ENCODE results near the gene CDCP2.
A peak's percentile ranks its signal among the peaks of the same experiment; 100 is the strongest.

CDCP2 gene

GRCh38 chr1:54152696-54153095 is at the start of gene CDCP2:
Gene CDCP2, minus strand, starts transcription at chr1:54153000. Its CDS starts 78 bp downstream, at chr1:54152922.
- Mint-ChIP-seq H3K9me3 (no peaks in the 10 kb centered on the region), H3K4me1 (no peaks in the 10 kb centered on the region), H3K27me3 (no peaks in the 10 kb centered on the region), H3K4me3 (no peak within 1 kb of the TSS), H3K27ac (no peak within 1 kb of the TSS), H3K36me3 (no peaks in the 10 kb centered on the region)

- H3K4me1 Mint-ChIP-seq = peaks cover 38% of the 10 kb centered on the region
Measured at GRCh38 chr1:54200519-54200997, 47.8 kb upstream of the CDCP2 start.

GRCh38 chr1:54199765-54200518 is 47.1 kb upstream of the CDCP2 start, which contains the start of the genes CYB5RL and MRPL37:
Gene CYB5RL, minus strand, starts transcription at chr1:54200030. Its CDS starts 4,414 bp downstream, at chr1:54195616.
Gene MRPL37, plus strand, starts transcription at chr1:54200167. Its CDS starts 77 bp downstream, at chr1:54200244.
- no peaks in the 10 kb centered on the region for H3K27me3 Mint-ChIP-seq
- H3K36me3 Mint-ChIP-seq = peaks cover 2% of the 10 kb centered on the region
- H3K9me3 Mint-ChIP-seq = no peaks in the 10 kb centered on the region
- H3K4me3 Mint-ChIP-seq = peak within 1 kb of the TSS; percentile 95
- H3K4me1 Mint-ChIP-seq = peaks cover 36% of the 10 kb centered on the region
- H3K27ac Mint-ChIP-seq = peak within 1 kb of the TSS; percentile 89

More at GRCh38 chr1:54200519-54200997, 47.8 kb upstream of the CDCP2 start:
- Mint-ChIP-seq H3K27me3 (no peaks in the 10 kb centered on the region), H3K27ac (peak overlapping the region; percentile 89), H3K36me3 (peaks cover 7% of the 10 kb centered on the region), H3K4me3 (peak overlapping the region; percentile 95), H3K9me3 (no peaks in the 10 kb centered on the region)

GRCh38 chr1:54199151-54199764 is 46.5 kb upstream of the CDCP2 start:
- no peaks in the 10 kb centered on the region for H3K9me3 Mint-ChIP-seq
- H3K27ac Mint-ChIP-seq = peak overlapping the region; percentile 67
- peaks cover 36% of the 10 kb centered on the region for H3K4me1 Mint-ChIP-seq
- H3K36me3 Mint-ChIP-seq = no peaks in the 10 kb centered on the region
- H3K4me3 Mint-ChIP-seq = peak overlapping the region; percentile 95
- H3K27me3 Mint-ChIP-seq = no peaks in the 10 kb centered on the region

- Mint-ChIP-seq H3K36me3 (peaks cover 8% of the 10 kb centered on the region), H3K27ac (no peak overlapping the region), H3K4me1 (no peaks in the 10 kb centered on the region), H3K9me3 (no peaks in the 10 kb centered on the region), H3K27me3 (no peaks in the 10 kb centered on the region), H3K4me3 (no peak overlapping the region)
Measured at GRCh38 chr1:54193453-54193852, 40.7 kb upstream of the CDCP2 start.

GRCh38 chr1:54191525-54191924 is 38.7 kb upstream of the CDCP2 start:
- Mint-ChIP-seq H3K36me3 (peaks cover 15% of the 10 kb centered on the region), H3K4me3 (no peak overlapping the region), H3K27ac (no peak overlapping the region), H3K4me1 (no peaks in the 10 kb centered on the region), H3K9me3 (no peaks in the 10 kb centered on the region), H3K27me3 (no peaks in the 10 kb centered on the region)

- Mint-ChIP-seq H3K4me3 (no peak overlapping the region), H3K9me3 (no peaks in the 10 kb centered on the region), H3K27ac (no peak overlapping the region), H3K4me1 (no peaks in the 10 kb centered on the region), H3K36me3 (peaks cover 18% of the 10 kb centered on the region), H3K27me3 (no peaks in the 10 kb centered on the region)
Measured at GRCh38 chr1:54190526-54190925, 37.7 kb upstream of the CDCP2 start.

GRCh38 chr1:54188291-54188690 is 35.5 kb upstream of the CDCP2 start:
- H3K27ac Mint-ChIP-seq = no peak overlapping the region
- H3K36me3 Mint-ChIP-seq = peaks cover 22% of the 10 kb centered on the region
- no peak overlapping the region for H3K4me3 Mint-ChIP-seq
- H3K4me1 Mint-ChIP-seq = no peaks in the 10 kb centered on the region
- H3K27me3 Mint-ChIP-seq = no peaks in the 10 kb centered on the region
- no peaks in the 10 kb centered on the region for H3K9me3 Mint-ChIP-seq

- Mint-ChIP-seq H3K27ac (no peak overlapping the region), H3K4me3 (no peak overlapping the region), H3K9me3 (no peaks in the 10 kb centered on the region), H3K36me3 (peaks cover 20% of the 10 kb centered on the region), H3K27me3 (no peaks in the 10 kb centered on the region), H3K4me1 (no peaks in the 10 kb centered on the region)
Measured at GRCh38 chr1:54186056-54186455, 33.3 kb upstream of the CDCP2 start.

- no peak overlapping the region for H3K4me3 Mint-ChIP-seq
- H3K36me3 Mint-ChIP-seq = peaks cover 8% of the 10 kb centered on the region
- H3K27me3 Mint-ChIP-seq = no peaks in the 10 kb centered on the region
- no peak overlapping the region for H3K27ac Mint-ChIP-seq
- no peaks in the 10 kb centered on the region for H3K4me1 Mint-ChIP-seq
- no peaks in the 10 kb centered on the region for H3K9me3 Mint-ChIP-seq
Measured at GRCh38 chr1:54180701-54181360, 28.0 kb upstream of the CDCP2 start.

GRCh38 chr1:54178296-54179070 is 25.7 kb upstream of the CDCP2 start:
- Mint-ChIP-seq H3K4me3 (no peak overlapping the region), H3K4me1 (no peaks in the 10 kb centered on the region), H3K9me3 (no peaks in the 10 kb centered on the region), H3K36me3 (peaks cover 4% of the 10 kb centered on the region), H3K27me3 (no peaks in the 10 kb centered on the region), H3K27ac (no peak overlapping the region)

GRCh38 chr1:54177726-54178125 is 24.9 kb upstream of the CDCP2 start:
- H3K4me1 Mint-ChIP-seq = no peaks in the 10 kb centered on the region
- H3K27me3 Mint-ChIP-seq = no peaks in the 10 kb centered on the region
- no peak overlapping the region for H3K27ac Mint-ChIP-seq
- peaks cover 2% of the 10 kb centered on the region for H3K36me3 Mint-ChIP-seq
- no peak overlapping the region for H3K4me3 Mint-ChIP-seq
- H3K9me3 Mint-ChIP-seq = no peaks in the 10 kb centered on the region

- H3K4me1 Mint-ChIP-seq = no peaks in the 10 kb centered on the region
- H3K4me3 Mint-ChIP-seq = no peak overlapping the region
Measured at GRCh38 chr1:54176621-54177327, 24.0 kb upstream of the CDCP2 start.

GRCh38 chr1:54174106-54174505 is 21.3 kb upstream of the CDCP2 start:
- Mint-ChIP-seq H3K27me3 (no peaks in the 10 kb centered on the region), H3K36me3 (no peaks in the 10 kb centered on the region), H3K4me1 (peaks cover 13% of the 10 kb centered on the region), H3K27ac (no peak overlapping the region), H3K9me3 (no peaks in the 10 kb centered on the region), H3K4me3 (no peak overlapping the region)

More at GRCh38 chr1:54176621-54177327, 24.0 kb upstream of the CDCP2 start:
- Mint-ChIP-seq H3K27ac (no peak overlapping the region), H3K36me3 (peaks cover 2% of the 10 kb centered on the region), H3K27me3 (no peaks in the 10 kb centered on the region), H3K9me3 (no peaks in the 10 kb centered on the region)

- no peak overlapping the region for H3K4me3 Mint-ChIP-seq
- no peaks in the 10 kb centered on the region for H3K36me3 Mint-ChIP-seq
- H3K9me3 Mint-ChIP-seq = no peaks in the 10 kb centered on the region
- peaks cover 13% of the 10 kb centered on the region for H3K4me1 Mint-ChIP-seq
- no peak overlapping the region for H3K27ac Mint-ChIP-seq
- no peaks in the 10 kb centered on the region for H3K27me3 Mint-ChIP-seq
Measured at GRCh38 chr1:54173681-54174080, 20.9 kb upstream of the CDCP2 start.
